ENCODE results near the gene GTF2H1. TPM values are rescaled to one million over a fixed set of nuclear protein-coding genes. Genes with fewer than 3 reads are reported as not detected.

Gene GTF2H1
- 10 to 100 TPM; 47.0 to 58.9 (median 56.0) TPM for polyA plus RNA-seq (ENCODE audit: insufficient read length in 4 of 4)

- DNase-seq (ENCODE audit: low read depth in 4 of 4, low spot score in 3 of 4), result peak; percentile 95 to 99 (median 96)
Observed at GRCh38 chr11:18321969-18322711, at the start of gene GTF2H1, which contains the start of gene HPS5. Gene GTF2H1 (plus strand): TSS chr11:18322567. CDS start chr11:18333075, 10,508 bp downstream. Gene HPS5 (minus strand): TSS chr11:18322140. CDS start chr11:18317858, 4,282 bp downstream.

DNA sequence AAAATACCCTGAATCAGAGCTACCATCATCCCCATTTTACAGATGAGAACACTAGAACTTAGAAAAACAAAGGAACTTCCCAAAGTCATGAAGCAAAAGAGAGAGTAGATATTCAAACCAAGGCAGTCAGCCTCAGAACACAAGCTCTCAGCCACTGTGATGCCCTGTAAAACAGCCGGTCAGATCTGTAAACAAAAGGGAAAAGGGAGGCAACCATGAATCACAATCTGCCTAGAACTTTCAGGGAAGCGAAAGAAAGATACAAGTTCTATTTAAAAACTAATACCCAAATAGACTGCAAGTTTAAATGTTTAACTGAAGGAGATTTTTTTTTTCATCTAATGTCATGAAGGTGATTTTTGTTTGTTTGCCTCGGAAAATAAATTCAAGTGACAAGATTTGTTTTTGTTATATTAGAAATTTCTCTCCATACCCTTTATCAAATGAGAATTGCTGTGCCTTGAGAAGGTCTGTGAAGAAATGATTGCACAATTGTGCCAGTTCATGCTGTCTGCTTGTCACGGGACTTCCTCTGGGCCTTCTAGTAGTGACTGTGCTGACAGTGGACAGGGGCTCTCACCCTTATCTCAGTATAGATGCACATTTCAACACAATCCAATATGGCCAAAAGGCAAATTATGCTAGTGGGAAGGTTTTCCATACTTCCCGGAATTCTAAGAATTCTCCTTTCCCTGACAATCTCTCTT, 44.6 kb upstream of the GTF2H1 start:
- DNase-seq (ENCODE audit: low read depth in 4 of 4, low spot score in 3 of 4), result no peak

- DNase-seq (ENCODE audit: low read depth in 4 of 4, low spot score in 3 of 4), result no peak
Observed at GRCh38 chr11:18280438-18281045, 41.8 kb upstream of the GTF2H1 start.

DNA sequence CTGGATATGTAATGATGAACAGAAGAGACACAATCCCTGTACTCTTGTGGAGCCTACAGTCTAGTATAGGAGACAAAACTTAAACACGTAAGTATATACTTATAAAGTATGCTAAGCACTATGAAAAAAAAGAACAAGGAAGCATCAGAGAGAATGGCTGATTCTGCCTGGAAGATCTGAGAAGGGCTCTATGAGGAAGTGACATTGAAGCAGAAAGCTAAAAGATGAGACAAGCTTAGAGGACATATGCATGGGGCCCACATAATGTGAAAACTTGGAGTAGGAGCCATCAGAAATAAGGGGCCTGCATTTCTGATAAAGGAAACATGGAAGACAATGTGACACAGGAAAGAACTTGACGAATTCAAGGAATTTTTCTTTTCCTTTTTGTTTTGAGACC, 39.7 kb upstream of the GTF2H1 start:
- no peak for DNase-seq (ENCODE audit: low read depth in 4 of 4, low spot score in 3 of 4)

DNA sequence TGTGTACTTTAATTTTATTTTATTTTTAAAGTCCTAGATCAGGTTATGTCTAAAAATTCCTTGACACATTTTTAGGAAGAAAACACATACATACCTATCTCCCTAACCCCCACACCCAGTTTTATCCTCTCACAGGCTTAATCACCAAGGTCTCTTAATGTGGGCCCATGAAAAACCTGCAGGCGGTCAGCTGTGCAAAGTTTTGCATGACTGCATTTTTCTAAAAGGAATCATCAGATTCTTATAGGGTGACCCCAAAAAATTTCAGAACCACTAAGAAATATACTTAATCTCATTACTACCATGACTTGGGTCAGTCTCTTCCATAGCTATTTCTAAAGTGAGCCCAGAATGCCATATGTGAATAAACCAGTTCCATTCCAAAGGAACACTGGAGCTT, 36.5 kb upstream of the GTF2H1 start:
- no peak for DNase-seq (ENCODE audit: low read depth in 4 of 4, low spot score in 3 of 4)

- no peak for DNase-seq (ENCODE audit: low read depth in 4 of 4, low spot score in 3 of 4)
Observed at GRCh38 chr11:18288911-18289310, 33.5 kb upstream of the GTF2H1 start.

GRCh38 chr11:18294862-18295261, 27.5 kb upstream of the GTF2H1 start:
- no peak for DNase-seq (ENCODE audit: low read depth in 4 of 4, low spot score in 3 of 4)

DNA sequence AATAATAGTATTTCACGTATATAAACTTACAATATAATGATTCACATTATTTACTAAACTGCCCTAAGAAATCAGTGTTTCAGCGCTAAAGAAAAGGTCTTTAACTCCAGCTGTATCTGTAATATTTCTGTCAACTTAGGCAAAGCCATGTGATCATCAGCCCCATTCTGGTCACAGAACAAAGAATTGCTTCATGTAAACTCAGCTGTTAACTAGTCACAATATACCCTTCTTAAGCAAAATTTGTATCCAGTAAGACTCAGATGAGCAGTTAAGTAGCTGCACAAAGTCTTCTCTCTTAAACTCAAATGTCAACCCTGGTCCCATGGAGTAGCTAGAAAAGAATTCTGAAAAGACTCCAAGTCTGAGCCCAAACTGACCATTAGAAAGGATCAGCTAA, 27.1 kb upstream of the GTF2H1 start:
- no peak for DNase-seq (ENCODE audit: low read depth in 4 of 4, low spot score in 3 of 4)

GRCh38 chr11:18299721-18300120, 22.6 kb upstream of the GTF2H1 start:
- DNase-seq (ENCODE audit: low read depth in 4 of 4, low spot score in 3 of 4), result no peak

- DNase-seq (ENCODE audit: low read depth in 4 of 4, low spot score in 3 of 4), result no peak
Observed at GRCh38 chr11:18304745-18305144, 17.6 kb upstream of the GTF2H1 start.

GRCh38 chr11:18307461-18308139, 14.8 kb upstream of the GTF2H1 start:
- DNase-seq (ENCODE audit: low read depth in 4 of 4, low spot score in 3 of 4), result no peak

DNA sequence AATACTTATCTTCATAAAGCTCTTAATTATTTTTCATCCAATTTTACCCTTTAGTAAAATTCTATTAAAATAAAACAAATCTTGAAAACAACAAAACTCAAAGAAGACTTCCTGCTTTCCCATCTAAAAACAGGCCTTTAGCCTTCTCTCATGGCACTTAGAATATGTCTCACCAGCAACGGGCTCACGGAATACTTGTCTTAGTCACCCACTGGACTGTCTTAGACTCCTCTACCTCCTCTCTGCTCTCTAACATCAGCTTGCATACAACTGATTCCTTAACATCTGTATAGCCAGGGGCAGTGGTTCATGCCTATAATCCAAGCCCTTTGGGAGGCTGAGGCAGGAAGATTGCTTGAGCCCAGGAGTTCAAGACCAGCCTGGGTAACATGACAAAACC, 14.1 kb upstream of the GTF2H1 start:
- no peak for DNase-seq (ENCODE audit: low read depth in 4 of 4, low spot score in 3 of 4)

DNA sequence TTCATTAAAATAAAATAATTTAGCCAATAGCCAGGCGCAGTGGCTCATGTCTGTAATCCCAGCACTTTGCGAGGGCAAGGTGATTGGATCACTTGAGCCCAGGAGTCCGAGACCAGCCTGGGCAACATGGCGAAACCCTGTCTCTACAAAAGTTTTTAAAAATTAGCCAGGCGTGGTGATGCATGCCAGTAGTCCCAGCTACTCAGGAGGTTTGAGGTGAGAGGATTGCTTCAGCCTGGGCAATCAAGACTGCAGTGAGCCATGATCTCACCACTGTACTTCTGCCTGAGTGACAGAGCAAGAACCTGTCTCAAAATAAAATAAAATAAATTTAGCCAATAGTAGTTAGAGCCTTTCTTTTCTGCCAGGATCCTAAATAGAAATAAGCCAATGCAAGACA, 12.7 kb upstream of the GTF2H1 start:
- DNase-seq (ENCODE audit: low read depth in 4 of 4, low spot score in 3 of 4), result no peak

DNA sequence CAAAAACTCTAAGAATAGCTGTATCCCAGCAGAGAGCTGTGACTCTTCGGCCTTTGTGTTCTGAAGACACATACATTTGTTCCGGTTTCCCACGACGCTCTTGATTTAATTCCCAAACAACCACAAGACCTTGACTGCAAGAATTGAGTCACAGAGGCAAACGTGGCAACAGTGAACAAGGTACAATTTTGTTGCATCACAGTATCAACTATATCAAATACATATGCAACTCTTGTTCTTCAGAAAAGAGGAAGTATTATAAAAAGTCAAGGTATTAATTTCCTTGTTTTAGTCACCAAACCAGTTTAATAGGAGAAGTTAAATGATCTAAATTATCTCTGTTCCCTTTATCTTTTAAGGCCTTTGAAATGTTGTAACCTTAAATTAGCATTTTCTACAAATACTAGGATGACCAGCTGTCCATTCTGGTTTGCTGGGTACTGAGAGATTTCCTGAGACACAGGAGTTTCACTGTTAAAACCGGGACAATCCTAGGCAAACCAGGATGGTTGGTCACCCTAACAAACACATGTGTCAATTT, 11.5 kb upstream of the GTF2H1 start:
- no peak for DNase-seq (ENCODE audit: low read depth in 4 of 4, low spot score in 3 of 4)

DNA sequence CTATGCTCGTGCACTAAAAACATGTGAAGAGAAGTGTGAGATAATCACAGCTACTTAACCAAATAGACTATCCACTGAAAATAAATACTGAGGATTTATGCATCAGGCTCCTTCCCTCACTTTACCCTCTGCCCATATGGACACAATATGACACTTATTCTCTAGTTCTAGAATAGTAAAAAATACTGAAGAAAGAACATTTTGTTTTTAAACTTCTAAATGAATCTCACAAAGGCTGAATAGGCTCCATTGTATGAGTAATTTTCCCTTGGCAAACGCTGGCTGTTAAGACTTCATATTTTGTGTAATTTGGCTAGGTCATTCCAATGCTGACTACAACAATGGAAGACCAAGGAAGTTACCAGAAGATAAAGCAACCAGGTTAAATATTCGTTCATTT, 10.4 kb upstream of the GTF2H1 start:
- no peak for DNase-seq (ENCODE audit: low read depth in 4 of 4, low spot score in 3 of 4)

DNA sequence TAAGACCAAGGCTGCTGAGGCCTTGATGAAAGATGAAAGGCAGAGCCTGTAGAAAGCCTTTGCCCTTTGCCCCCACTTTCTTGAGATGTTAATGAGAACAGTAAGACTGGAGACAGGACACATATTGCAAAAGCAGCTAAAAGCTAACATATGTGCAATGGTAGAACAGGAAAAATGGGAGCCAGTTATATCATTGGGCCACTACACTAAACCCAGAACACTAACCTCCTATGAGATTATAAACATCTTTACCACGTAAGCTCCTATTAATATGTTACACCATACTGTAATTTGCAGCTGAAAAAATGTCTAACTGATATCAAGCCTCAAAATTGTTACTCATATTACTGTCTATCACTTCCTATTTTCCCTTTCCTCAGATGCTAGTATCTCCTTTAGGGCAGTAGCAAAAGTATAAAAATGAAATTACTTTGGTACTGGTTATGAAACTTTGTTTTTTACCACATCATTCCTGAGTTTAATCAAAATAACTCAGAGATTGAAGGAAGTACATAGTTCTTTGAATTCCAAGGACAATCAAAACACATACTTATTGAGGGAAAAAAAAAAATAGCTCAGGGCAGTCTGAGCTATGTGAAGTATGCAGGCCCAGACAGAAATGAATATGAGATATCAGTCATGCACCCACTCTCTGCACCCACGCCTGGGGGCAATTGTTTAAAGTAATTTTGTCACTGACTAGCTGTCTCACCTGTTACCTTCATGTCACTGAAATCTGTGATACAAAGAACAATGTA, 9.5 kb upstream of the GTF2H1 start:
- DNase-seq (ENCODE audit: low read depth in 4 of 4, low spot score in 3 of 4), result no peak

GRCh38 chr11:18313965-18314763, 8.2 kb upstream of the GTF2H1 start:
- no peak for DNase-seq (ENCODE audit: low read depth in 4 of 4, low spot score in 3 of 4)

- no peak for DNase-seq (ENCODE audit: low read depth in 4 of 4, low spot score in 3 of 4)
Observed at GRCh38 chr11:18314784-18315523, 7.4 kb upstream of the GTF2H1 start.

GRCh38 chr11:18315893-18316292, 6.5 kb upstream of the GTF2H1 start:
- no peak for DNase-seq (ENCODE audit: low read depth in 4 of 4, low spot score in 3 of 4)
